Endothelial cell of umbilical vein (primary cell): ENCODE measurements around the gene CISD3. TPM values are rescaled to one million over a fixed set of nuclear protein-coding genes. Genes with fewer than 3 reads are reported as not detected.

ENCODE experiments used
- BruUV-seq: library from RNA; stranded (reverse); fragments of 400-500 nt; replicated peaks from 2 replicates; lab custom pipeline; 2021; lab: Mats Ljungman, UMichigan
- CTCF ChIA-PET: fragments of 300-600, 350-600 bp; sonication (Branson Sonifier 250); formaldehyde crosslinking; loops from one replicate; lab custom pipeline; 2021; ENCODE audit warnings: antibody characterized with exemption, inconsistent platforms; lab: Charles Lee
- POLR2A ChIA-PET: fragments of 300-600, 350-600 bp; sonication (Branson Sonifier 250); formaldehyde crosslinking; loops from one replicate; lab custom pipeline; 2021; ENCODE audit warnings: antibody characterized with exemption, inconsistent platforms; lab: Charles Lee
- DNase-seq: peaks from one replicate; pipeline ENCODE4 v3.0.0-alpha.2; 2011; ENCODE audit warnings: low read depth, low spot score
- FAIRE-seq: peaks from 2 replicates; lab custom pipeline; 2011; peaks lifted over from hg19 to GRCh38; lab: Jason Lieb, UNC
- H2AFZ ChIP-seq: 2 replicates; pipeline ENCODE4 v1.6.0; 2012; ENCODE audit warnings: low read depth, low read length, control low read depth, inconsistent platforms
- H3K27ac ChIP-seq: 2 replicates; pipeline ENCODE4 v1.5.1; 2011; ENCODE audit warnings: low read depth, mild to moderate bottlenecking, control low read depth, low read length, moderate library complexity; ENCODE audit not compliant: insufficient read depth
- H3K27me3 ChIP-seq, 2 experiments: 2 replicates each; pipeline versions ENCODE4 v1.6.0 to v1.6.1; 2011; ENCODE audit warnings: low read length in 2 of 2, mixed read lengths in 1 of 2; ENCODE audit not compliant: control insufficient read depth in 2 of 2, insufficient read depth in 2 of 2
- H3K36me3 ChIP-seq, 2 experiments: 2 replicates in 1 of 2; 3 replicates in 1 of 2; pipeline ENCODE4 v1.5.1; 2011; ENCODE audit warnings: low read length in 2 of 2, mild to moderate bottlenecking in 1 of 2, moderate library complexity in 1 of 2; ENCODE audit not compliant: control insufficient read depth in 2 of 2, insufficient read depth in 2 of 2; ENCODE audit errors: extremely low read depth in 1 of 2
- H3K4me1 ChIP-seq: 3 replicates; pipeline ENCODE4 v1.5.1; 2011; ENCODE audit warnings: mild to moderate bottlenecking, low read length; ENCODE audit not compliant: control insufficient read depth, insufficient read depth; ENCODE audit errors: extremely low read depth
- H3K4me2 ChIP-seq: 2 replicates; pipeline ENCODE4 v1.6.1; 2011; ENCODE audit warnings: low read length, control low read depth, mixed read lengths; ENCODE audit not compliant: insufficient read depth
- H3K4me3 ChIP-seq, 3 experiments: fragments of 200-600 bp in 1 of 3; sonication (generic), shearing (Covaris generic) in 1 of 3; replicated peaks in 1 of 3; 2 replicates each; pipeline ENCODE4 v1.5.1; 2011 to 2016; ENCODE audit warnings: control low read depth in 3 of 3, low read length in 3 of 3, mild to moderate bottlenecking in 2 of 3, inconsistent platforms in 1 of 3, low read depth in 1 of 3, moderate library complexity in 1 of 3; ENCODE audit not compliant: insufficient read depth in 1 of 3
- H3K79me2 ChIP-seq: 2 replicates; pipeline ENCODE4 v1.6.0; 2012; ENCODE audit warnings: low read length, inconsistent platforms; ENCODE audit not compliant: control insufficient read depth, insufficient read depth
- H3K9ac ChIP-seq: replicated peaks from 2 replicates; pipeline ENCODE3; 2011; ENCODE audit warnings: low read length, control low read depth; ENCODE audit not compliant: insufficient read depth; ENCODE audit errors: extremely low read depth
- H3K9me1 ChIP-seq: replicated peaks from 3 replicates; pipeline ENCODE4 v1.6.0; 2011; ENCODE audit warnings: mild to moderate bottlenecking, low read length; ENCODE audit not compliant: control insufficient read depth, insufficient read depth; ENCODE audit errors: extremely low read depth
- H3K9me3 ChIP-seq: replicated peaks from 2 replicates; pipeline ENCODE4 v1.5.1; 2012; ENCODE audit warnings: low read length, inconsistent platforms; ENCODE audit not compliant: control insufficient read depth, insufficient read depth
- H4K20me1 ChIP-seq: replicated peaks from 2 replicates; pipeline ENCODE3; 2011; ENCODE audit warnings: mild to moderate bottlenecking, low read length; ENCODE audit not compliant: control insufficient read depth, insufficient read depth; ENCODE audit errors: extremely low read depth
- EZH2 ChIP-seq: IDR thresholded peaks from 2 replicates; pipeline ENCODE4 v1.6.1; 2012; ENCODE audit warnings: borderline replicate concordance, low read depth, mild to moderate bottlenecking, moderate library complexity, low read length, inconsistent platforms; ENCODE audit not compliant: severe bottlenecking
- FOS ChIP-seq: IDR thresholded peaks from 2 replicates; pipeline ENCODE4 v1.6.1; 2011; ENCODE audit warnings: mild to moderate bottlenecking, low read length, moderate library complexity, borderline replicate concordance; ENCODE audit not compliant: insufficient read depth
- GATA2 ChIP-seq: IDR thresholded peaks from 2 replicates; pipeline ENCODE4 v1.7.0; 2011; ENCODE audit warnings: low read depth, mild to moderate bottlenecking, moderate library complexity, mixed read lengths, low read length; ENCODE audit not compliant: insufficient read length, insufficient read depth
- JUN ChIP-seq: IDR thresholded peaks from 2 replicates; pipeline ENCODE4 v1.6.1; 2011; ENCODE audit warnings: borderline replicate concordance, low read depth; ENCODE audit not compliant: insufficient read length, insufficient read depth
- MYC ChIP-seq: IDR thresholded peaks from one replicate; pipeline ENCODE4 v1.6.1; 2011; ENCODE audit warnings: mild to moderate bottlenecking, low read depth, low read length
- POLR2A ChIP-seq: IDR thresholded peaks from 2 replicates; pipeline ENCODE4 v1.6.1; 2012; ENCODE audit warnings: low read depth, mild to moderate bottlenecking, control low read depth, low read length
- POLR2AphosphoS5 ChIP-seq: IDR thresholded peaks from 2 replicates; pipeline ENCODE4 v1.6.1; 2012; ENCODE audit warnings: low read depth, mild to moderate bottlenecking, control low read depth, low read length, moderate library complexity; ENCODE audit not compliant: insufficient read depth
- dilution Hi-C: fragments of 300-500 bp; cut with MboI; formaldehyde crosslinking; loops from one replicate; pipeline ENCODE4 v1.15.0; 2019; ENCODE audit warnings: low sequenced_read_pairs; ENCODE audit not compliant: extremely low pct_ligation_motif_present
- intact Hi-C: fragments of 100-400 bp; cut with micrococcal nuclease; formaldehyde crosslinking; loops from one replicate; pipeline ENCODE4 v1.10.0; 2022
- polyA plus RNA-seq, 4 experiments: library from polyadenylated mRNA; depleted of rRNA in 3 of 4; stranded (reverse) in 3 of 4; unstranded in 1 of 4; fragments of >200 nt; gene quantifications; 2 replicates each; pipeline versions ENCODE4 v1.2.1 to v1.2.3, GENCODE V29; 2011 to 2012; ENCODE audit warnings: missing spikeins in 1 of 4
- total RNA-seq: library from RNA; stranded (reverse); gene quantifications from 2 replicates; pipeline ENCODE4 v1.2.3, GENCODE V29; 2021

Gene CISD3
- total and polyA plus RNA-seq, 2 donors (not counting 3 experiments of a cell fraction or from before 2014, with no cell fraction given), result 8.7 to 23.7 TPM

GRCh38 chr17:38749223-38750043 is 19.3 kb downstream of the CISD3 start:
- intact Hi-C loops, result loop anchor here (2.0 to 5.0 kb wide), 3 partner anchors 47 to 403 kb away; partner anchors contain the start of genes PIP4K2B and PLXDC1
- Histone ChIP-seq H3K4me3 (peak overlapping the region; percentile 28 to 80 (median 36)), H3K4me1 (peaks cover 51% of the 10 kb centered on the region), H3K27ac (peak overlapping the region; percentile 56), H3K4me2 (peak overlapping the region; percentile 88), H3K79me2 (peaks cover 53% of the 10 kb centered on the region), H3K9me1 (no peaks in the 10 kb centered on the region), H3K9ac (peak overlapping the region; percentile 27), H3K36me3 (peaks cover 0 to under 1% of the 10 kb centered on the region in 2 experiments), H3K27me3 (no peaks in the 10 kb centered on the region), H4K20me1 (peaks cover 2% of the 10 kb centered on the region), H2AFZ (peak overlapping the region; percentile 19), H3K9me3 (no peaks in the 10 kb centered on the region)
- CTCF ChIA-PET, result interaction anchor here (1.1 kb wide), 1 partner anchor 14 kb away, joined by 7 read pairs; no protein-coding TSS in a partner anchor
- dilution Hi-C loops, result no loop called here
- TF ChIP-seq JUN (no peak), GATA2 (no peak), POLR2A (peak; percentile 77), FOS (no peak), MYC (peak; percentile 63), POLR2AphosphoS5 (peak; percentile 90), EZH2 (no peak)
- POLR2A ChIA-PET, result no interaction called here
- FAIRE-seq (no peak), DNase-seq (peak; percentile 65)
- no TSS peak for BruUV-seq
